ENCODE measurements around the gene CNNM1. TPM values are rescaled to one million over a fixed set of nuclear protein-coding genes. Genes with fewer than 3 reads are reported as not detected.

CNNM1 gene
- total RNA-seq, 1 experiment from 2014 or later, result 0.90 TPM

DNA sequence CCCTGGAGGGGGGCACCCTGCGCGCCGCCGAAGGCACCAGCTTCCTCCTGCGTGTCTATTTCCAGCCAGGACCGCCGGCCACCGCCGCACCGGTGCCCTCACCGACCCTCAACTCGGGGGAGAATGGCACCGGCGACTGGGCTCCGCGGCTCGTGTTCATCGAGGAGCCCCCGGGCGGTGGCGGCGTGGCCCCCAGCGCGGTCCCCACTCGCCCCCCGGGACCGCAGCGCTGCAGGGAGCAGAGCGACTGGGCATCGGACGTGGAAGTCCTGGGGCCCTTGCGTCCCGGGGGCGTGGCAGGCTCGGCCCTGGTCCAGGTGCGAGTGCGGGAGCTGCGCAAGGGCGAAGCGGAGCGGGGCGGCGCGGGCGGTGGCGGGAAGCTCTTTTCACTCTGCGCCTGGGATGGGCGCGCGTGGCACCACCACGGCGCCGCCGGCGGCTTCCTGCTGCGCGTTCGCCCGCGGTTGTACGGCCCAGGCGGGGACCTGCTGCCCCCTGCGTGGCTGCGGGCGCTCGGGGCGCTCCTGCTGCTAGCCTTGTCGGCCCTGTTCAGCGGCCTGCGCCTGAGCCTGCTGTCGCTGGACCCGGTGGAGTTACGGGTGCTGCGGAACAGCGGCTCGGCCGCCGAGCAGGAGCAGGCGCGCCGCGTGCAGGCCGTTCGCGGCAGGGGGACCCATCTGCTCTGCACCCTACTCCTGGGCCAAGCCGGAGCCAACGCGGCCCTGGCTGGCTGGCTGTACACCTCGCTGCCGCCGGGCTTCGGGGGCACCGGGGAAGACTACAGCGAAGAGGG lies 594 bp downstream of the CNNM1 start (continued):
- TF ChIP-seq, protein P1, sequence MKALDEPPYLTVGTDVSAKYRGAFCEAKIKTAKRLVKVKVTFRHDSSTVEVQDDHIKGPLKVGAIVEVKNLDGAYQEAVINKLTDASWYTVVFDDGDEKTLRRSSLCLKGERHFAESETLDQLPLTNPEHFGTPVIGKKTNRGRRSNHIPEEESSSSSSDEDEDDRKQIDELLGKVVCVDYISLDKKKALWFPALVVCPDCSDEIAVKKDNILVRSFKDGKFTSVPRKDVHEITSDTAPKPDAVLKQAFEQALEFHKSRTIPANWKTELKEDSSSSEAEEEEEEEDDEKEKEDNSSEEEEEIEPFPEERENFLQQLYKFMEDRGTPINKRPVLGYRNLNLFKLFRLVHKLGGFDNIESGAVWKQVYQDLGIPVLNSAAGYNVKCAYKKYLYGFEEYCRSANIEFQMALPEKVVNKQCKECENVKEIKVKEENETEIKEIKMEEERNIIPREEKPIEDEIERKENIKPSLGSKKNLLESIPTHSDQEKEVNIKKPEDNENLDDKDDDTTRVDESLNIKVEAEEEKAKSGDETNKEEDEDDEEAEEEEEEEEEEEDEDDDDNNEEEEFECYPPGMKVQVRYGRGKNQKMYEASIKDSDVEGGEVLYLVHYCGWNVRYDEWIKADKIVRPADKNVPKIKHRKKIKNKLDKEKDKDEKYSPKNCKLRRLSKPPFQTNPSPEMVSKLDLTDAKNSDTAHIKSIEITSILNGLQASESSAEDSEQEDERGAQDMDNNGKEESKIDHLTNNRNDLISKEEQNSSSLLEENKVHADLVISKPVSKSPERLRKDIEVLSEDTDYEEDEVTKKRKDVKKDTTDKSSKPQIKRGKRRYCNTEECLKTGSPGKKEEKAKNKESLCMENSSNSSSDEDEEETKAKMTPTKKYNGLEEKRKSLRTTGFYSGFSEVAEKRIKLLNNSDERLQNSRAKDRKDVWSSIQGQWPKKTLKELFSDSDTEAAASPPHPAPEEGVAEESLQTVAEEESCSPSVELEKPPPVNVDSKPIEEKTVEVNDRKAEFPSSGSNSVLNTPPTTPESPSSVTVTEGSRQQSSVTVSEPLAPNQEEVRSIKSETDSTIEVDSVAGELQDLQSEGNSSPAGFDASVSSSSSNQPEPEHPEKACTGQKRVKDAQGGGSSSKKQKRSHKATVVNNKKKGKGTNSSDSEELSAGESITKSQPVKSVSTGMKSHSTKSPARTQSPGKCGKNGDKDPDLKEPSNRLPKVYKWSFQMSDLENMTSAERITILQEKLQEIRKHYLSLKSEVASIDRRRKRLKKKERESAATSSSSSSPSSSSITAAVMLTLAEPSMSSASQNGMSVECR (CRISPR knock-in tag; IDR thresholded peaks at IDR 0.05; ENCODE audit: borderline replicate concordance), result no peak
- TF ChIP-seq ZNF396 (CRISPR knock-in tag; IDR thresholded peaks at IDR 0.05; ENCODE audit: borderline replicate concordance) (no peak), FOXP1 (CRISPR knock-in tag; IDR thresholded peaks at IDR 0.05; ENCODE audit: borderline replicate concordance) (no peak; the same call in 1 of the 2 replicates), SOX15 (CRISPR knock-in tag; IDR thresholded peaks at IDR 0.05) (no peak), NFYB (CRISPR knock-in tag; conservative IDR thresholded peaks at IDR 0.05; ENCODE audit: low read depth) (peak; percentile 14; the same call in 1 of the 2 replicates), TEAD1 (CRISPR knock-in tag; IDR thresholded peaks at IDR 0.05) (no peak; the same call in 1 of the 2 replicates), ZNF423 (CRISPR knock-in tag; IDR thresholded peaks at IDR 0.05) (no peak), FOXJ3 (CRISPR knock-in tag; IDR thresholded peaks at IDR 0.05; ENCODE audit: borderline replicate concordance) (no peak), NFATC4 (CRISPR knock-in tag; IDR thresholded peaks at IDR 0.05) (no peak), EMX1 (CRISPR knock-in tag; IDR thresholded peaks at IDR 0.05) (no peak), ZNF121 (CRISPR knock-in tag; IDR thresholded peaks at IDR 0.05) (no peak), ZNF263 (CRISPR knock-in tag; IDR thresholded peaks at IDR 0.05; ENCODE audit: low read depth) (0 out of 2 replicates have a peak, but pooled peaks have one; percentile 13), ZNF232 (CRISPR knock-in tag; IDR thresholded peaks at IDR 0.05) (no peak; the same call in 1 of the 2 replicates), ZBTB21 (CRISPR knock-in tag; IDR thresholded peaks at IDR 0.05; ENCODE audit: borderline replicate concordance) (no peak), GTF2I (CRISPR knock-in tag; conservative IDR thresholded peaks at IDR 0.05) (no peak), ZNF317 (CRISPR knock-in tag; IDR thresholded peaks at IDR 0.05; ENCODE audit: borderline replicate concordance, low read depth) (no peak), SP1 (CRISPR knock-in tag; conservative IDR thresholded peaks at IDR 0.05) (peak; percentile 66)
- TF ChIP-seq, protein P2, sequence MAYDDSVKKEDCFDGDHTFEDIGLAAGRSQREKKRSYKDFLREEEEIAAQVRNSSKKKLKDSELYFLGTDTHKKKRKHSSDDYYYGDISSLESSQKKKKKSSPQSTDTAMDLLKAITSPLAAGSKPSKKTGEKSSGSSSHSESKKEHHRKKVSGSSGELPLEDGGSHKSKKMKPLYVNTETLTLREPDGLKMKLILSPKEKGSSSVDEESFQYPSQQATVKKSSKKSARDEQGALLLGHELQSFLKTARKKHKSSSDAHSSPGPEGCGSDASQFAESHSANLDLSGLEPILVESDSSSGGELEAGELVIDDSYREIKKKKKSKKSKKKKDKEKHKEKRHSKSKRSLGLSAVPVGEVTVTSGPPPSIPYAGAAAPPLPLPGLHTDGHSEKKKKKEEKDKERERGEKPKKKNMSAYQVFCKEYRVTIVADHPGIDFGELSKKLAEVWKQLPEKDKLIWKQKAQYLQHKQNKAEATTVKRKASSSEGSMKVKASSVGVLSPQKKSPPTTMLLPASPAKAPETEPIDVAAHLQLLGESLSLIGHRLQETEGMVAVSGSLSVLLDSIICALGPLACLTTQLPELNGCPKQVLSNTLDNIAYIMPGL (CRISPR knock-in tag; IDR thresholded peaks at IDR 0.05), result peak; percentile 17; the same call in 1 of the 2 replicates
- TF ChIP-seq, protein P3, sequence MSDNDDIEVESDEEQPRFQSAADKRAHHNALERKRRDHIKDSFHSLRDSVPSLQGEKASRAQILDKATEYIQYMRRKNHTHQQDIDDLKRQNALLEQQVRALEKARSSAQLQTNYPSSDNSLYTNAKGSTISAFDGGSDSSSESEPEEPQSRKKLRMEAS (CRISPR knock-in tag; IDR thresholded peaks at IDR 0.05), result peak; percentile 61; the same call in 1 of the 2 replicates
- TF ChIP-seq, protein P4, sequence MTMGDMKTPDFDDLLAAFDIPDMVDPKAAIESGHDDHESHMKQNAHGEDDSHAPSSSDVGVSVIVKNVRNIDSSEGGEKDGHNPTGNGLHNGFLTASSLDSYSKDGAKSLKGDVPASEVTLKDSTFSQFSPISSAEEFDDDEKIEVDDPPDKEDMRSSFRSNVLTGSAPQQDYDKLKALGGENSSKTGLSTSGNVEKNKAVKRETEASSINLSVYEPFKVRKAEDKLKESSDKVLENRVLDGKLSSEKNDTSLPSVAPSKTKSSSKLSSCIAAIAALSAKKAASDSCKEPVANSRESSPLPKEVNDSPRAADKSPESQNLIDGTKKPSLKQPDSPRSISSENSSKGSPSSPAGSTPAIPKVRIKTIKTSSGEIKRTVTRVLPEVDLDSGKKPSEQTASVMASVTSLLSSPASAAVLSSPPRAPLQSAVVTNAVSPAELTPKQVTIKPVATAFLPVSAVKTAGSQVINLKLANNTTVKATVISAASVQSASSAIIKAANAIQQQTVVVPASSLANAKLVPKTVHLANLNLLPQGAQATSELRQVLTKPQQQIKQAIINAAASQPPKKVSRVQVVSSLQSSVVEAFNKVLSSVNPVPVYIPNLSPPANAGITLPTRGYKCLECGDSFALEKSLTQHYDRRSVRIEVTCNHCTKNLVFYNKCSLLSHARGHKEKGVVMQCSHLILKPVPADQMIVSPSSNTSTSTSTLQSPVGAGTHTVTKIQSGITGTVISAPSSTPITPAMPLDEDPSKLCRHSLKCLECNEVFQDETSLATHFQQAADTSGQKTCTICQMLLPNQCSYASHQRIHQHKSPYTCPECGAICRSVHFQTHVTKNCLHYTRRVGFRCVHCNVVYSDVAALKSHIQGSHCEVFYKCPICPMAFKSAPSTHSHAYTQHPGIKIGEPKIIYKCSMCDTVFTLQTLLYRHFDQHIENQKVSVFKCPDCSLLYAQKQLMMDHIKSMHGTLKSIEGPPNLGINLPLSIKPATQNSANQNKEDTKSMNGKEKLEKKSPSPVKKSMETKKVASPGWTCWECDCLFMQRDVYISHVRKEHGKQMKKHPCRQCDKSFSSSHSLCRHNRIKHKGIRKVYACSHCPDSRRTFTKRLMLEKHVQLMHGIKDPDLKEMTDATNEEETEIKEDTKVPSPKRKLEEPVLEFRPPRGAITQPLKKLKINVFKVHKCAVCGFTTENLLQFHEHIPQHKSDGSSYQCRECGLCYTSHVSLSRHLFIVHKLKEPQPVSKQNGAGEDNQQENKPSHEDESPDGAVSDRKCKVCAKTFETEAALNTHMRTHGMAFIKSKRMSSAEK (CRISPR knock-in tag; IDR thresholded peaks at IDR 0.05; ENCODE audit: borderline replicate concordance), result no peak
- TF ChIP-seq, protein P5, sequence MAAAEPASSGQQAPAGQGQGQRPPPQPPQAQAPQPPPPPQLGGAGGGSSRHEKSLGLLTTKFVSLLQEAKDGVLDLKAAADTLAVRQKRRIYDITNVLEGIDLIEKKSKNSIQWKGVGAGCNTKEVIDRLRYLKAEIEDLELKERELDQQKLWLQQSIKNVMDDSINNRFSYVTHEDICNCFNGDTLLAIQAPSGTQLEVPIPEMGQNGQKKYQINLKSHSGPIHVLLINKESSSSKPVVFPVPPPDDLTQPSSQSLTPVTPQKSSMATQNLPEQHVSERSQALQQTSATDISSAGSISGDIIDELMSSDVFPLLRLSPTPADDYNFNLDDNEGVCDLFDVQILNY (CRISPR knock-in tag; IDR thresholded peaks at IDR 0.05), result no peak
- TF ChIP-seq, protein P6, sequence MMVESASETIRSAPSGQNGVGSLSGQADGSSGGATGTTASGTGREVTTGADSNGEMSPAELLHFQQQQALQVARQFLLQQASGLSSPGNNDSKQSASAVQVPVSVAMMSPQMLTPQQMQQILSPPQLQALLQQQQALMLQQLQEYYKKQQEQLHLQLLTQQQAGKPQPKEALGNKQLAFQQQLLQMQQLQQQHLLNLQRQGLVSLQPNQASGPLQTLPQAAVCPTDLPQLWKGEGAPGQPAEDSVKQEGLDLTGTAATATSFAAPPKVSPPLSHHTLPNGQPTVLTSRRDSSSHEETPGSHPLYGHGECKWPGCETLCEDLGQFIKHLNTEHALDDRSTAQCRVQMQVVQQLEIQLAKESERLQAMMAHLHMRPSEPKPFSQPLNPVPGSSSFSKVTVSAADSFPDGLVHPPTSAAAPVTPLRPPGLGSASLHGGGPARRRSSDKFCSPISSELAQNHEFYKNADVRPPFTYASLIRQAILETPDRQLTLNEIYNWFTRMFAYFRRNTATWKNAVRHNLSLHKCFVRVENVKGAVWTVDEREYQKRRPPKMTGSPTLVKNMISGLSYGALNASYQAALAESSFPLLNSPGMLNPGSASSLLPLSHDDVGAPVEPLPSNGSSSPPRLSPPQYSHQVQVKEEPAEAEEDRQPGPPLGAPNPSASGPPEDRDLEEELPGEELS (CRISPR knock-in tag; IDR thresholded peaks at IDR 0.05), result peak; percentile 57; the same call in 1 of the 2 replicates
- TF ChIP-seq, protein P7, sequence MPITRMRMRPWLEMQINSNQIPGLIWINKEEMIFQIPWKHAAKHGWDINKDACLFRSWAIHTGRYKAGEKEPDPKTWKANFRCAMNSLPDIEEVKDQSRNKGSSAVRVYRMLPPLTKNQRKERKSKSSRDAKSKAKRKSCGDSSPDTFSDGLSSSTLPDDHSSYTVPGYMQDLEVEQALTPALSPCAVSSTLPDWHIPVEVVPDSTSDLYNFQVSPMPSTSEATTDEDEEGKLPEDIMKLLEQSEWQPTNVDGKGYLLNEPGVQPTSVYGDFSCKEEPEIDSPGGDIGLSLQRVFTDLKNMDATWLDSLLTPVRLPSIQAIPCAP (CRISPR knock-in tag; IDR thresholded peaks at IDR 0.05), result no peak
- TF ChIP-seq, protein P8, sequence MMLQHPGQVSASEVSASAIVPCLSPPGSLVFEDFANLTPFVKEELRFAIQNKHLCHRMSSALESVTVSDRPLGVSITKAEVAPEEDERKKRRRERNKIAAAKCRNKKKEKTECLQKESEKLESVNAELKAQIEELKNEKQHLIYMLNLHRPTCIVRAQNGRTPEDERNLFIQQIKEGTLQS (CRISPR knock-in tag; conservative IDR thresholded peaks at IDR 0.05), result 0 out of 2 replicates have a peak, but pooled peaks have one; percentile 41
